Mesendoderm (in vitro differentiated cells): ENCODE results near the gene ACKR1. TPM values are rescaled to one million over a fixed set of nuclear protein-coding genes. Genes with fewer than 3 reads are reported as not detected.

Source experiments
- DNase-seq: peaks from one replicate; pipeline ENCODE4 v3.0.0; 2013
- H2AK5ac ChIP-seq: 2 replicates; pipeline ENCODE4 v1.6.1; 2013; ENCODE audit warnings: low read length, inconsistent platforms
- H2BK120ac ChIP-seq: 2 replicates; pipeline ENCODE4 v1.6.1; 2013; ENCODE audit warnings: low read depth, mild to moderate bottlenecking, low read length, moderate library complexity, mixed read lengths
- H2BK15ac ChIP-seq: replicated peaks from 2 replicates; pipeline ENCODE4 v1.6.1; 2013; ENCODE audit warnings: low read depth, mild to moderate bottlenecking, moderate library complexity
- H2BK5ac ChIP-seq: 2 replicates; pipeline ENCODE4 v1.6.1; 2013; ENCODE audit warnings: low read length, inconsistent platforms
- H3K18ac ChIP-seq: 2 replicates; pipeline ENCODE4 v1.6.1; 2013; ENCODE audit warnings: mild to moderate bottlenecking, low read length, mixed read lengths
- H3K23ac ChIP-seq: one replicate; pipeline ENCODE4 v1.6.1; 2013; ENCODE audit warnings: low read length
- H3K27ac ChIP-seq: 2 replicates; pipeline ENCODE4 v1.5.1; 2013; ENCODE audit warnings: low read depth, mild to moderate bottlenecking, inconsistent platforms, low read length, moderate library complexity
- H3K27me3 ChIP-seq: 2 replicates; pipeline ENCODE4 v1.6.1; 2013; ENCODE audit warnings: low read length, control low read depth, mild to moderate bottlenecking, inconsistent platforms; ENCODE audit not compliant: insufficient read depth, poor library complexity
- H3K36me3 ChIP-seq: 2 replicates; pipeline ENCODE4 v1.6.1; 2013; ENCODE audit warnings: low read length, inconsistent platforms; ENCODE audit not compliant: control insufficient read depth, insufficient read depth
- H3K4ac ChIP-seq: one replicate; pipeline ENCODE4 v1.6.1; 2013; ENCODE audit warnings: low read depth, mild to moderate bottlenecking, low read length, moderate library complexity
- H3K4me1 ChIP-seq: 2 replicates; pipeline ENCODE4 v1.6.1; 2013; ENCODE audit warnings: low read depth, low read length, inconsistent platforms; ENCODE audit not compliant: control insufficient read depth
- H3K4me2 ChIP-seq: 2 replicates; pipeline ENCODE4 v1.6.1; 2013; ENCODE audit warnings: low read length
- H3K4me3 ChIP-seq: 2 replicates; pipeline ENCODE4 v1.5.1; 2013; ENCODE audit warnings: mild to moderate bottlenecking, low read length
- H3K56ac ChIP-seq: one replicate; pipeline ENCODE4 v1.6.1; 2013; ENCODE audit warnings: low read length
- H3K79me1 ChIP-seq: 2 replicates; pipeline ENCODE4 v1.6.1; 2013; ENCODE audit warnings: low read length, inconsistent platforms
- H3K79me2 ChIP-seq: 2 replicates; pipeline ENCODE4 v1.6.1; 2013; ENCODE audit warnings: mild to moderate bottlenecking, low read length; ENCODE audit not compliant: control insufficient read depth, insufficient read depth
- H3K9ac ChIP-seq: 2 replicates; pipeline ENCODE4 v1.6.1; 2013; ENCODE audit warnings: low read length, inconsistent platforms
- H4K5ac ChIP-seq: one replicate; pipeline ENCODE4 v1.6.1; 2013; ENCODE audit warnings: low read length
- H4K8ac ChIP-seq: one replicate; pipeline ENCODE4 v1.6.1; 2013; ENCODE audit warnings: low read depth, mild to moderate bottlenecking, control low read depth, low read length, moderate library complexity
- WGBS: extraction: QIAGEN DNeasy Blood & Tissue Kit; methylation state at CpG from one replicate; pipeline ENCODE4 v1.1.7; 2013; ENCODE audit warnings: low lambda C conversion rate, missing lambda C conversion rate; ENCODE audit not compliant: insufficient coverage; ENCODE audit errors: extremely low coverage; 5-methylcytosine and 5-hydroxymethylcytosine counted together
- small RNA-seq: library from polyadenylated mRNA; stranded (forward); fragments of <200 nt; extraction: miRNeasy Mini kit (QIAGEN cat#:217004); gene quantifications from one replicate; pipeline ENCODE3, GENCODE V24; 2013; ENCODE audit not compliant: insufficient read depth

Gene ACKR1

GRCh38 chr1:159239551-159240220 lies 35.0 kb downstream of the ACKR1 start:
- no peak overlapping the region for H3K4me2 ChIP-seq
- no peaks in the 10 kb centered on the region for H3K27me3 ChIP-seq
- no peak overlapping the region for H3K27ac ChIP-seq
- H2AK5ac ChIP-seq: no peak overlapping the region
- H3K4ac ChIP-seq: no peak overlapping the region
- H3K4me1 ChIP-seq: peaks cover 2% of the 10 kb centered on the region
- no peak overlapping the region for H2BK5ac ChIP-seq
- no peak overlapping the region for H3K9ac ChIP-seq
- no peak overlapping the region for H3K23ac ChIP-seq
- no peak overlapping the region for H2BK15ac ChIP-seq
- H2BK120ac ChIP-seq: no peak overlapping the region
- no CpG with 5 or more reads among the region's 4 CpGs for WGBS
- H3K79me1 ChIP-seq: no peaks in the 10 kb centered on the region
- no peak overlapping the region for H3K4me3 ChIP-seq
- no peaks in the 10 kb centered on the region for H3K36me3 ChIP-seq
- H4K8ac ChIP-seq: no peak overlapping the region
- peak; percentile 23 for DNase-seq
- no peak overlapping the region for H4K5ac ChIP-seq
- no peaks in the 10 kb centered on the region for H3K79me2 ChIP-seq
- peak overlapping the region; percentile 34 for H3K18ac ChIP-seq
- no peak overlapping the region for H3K56ac ChIP-seq

DNA sequence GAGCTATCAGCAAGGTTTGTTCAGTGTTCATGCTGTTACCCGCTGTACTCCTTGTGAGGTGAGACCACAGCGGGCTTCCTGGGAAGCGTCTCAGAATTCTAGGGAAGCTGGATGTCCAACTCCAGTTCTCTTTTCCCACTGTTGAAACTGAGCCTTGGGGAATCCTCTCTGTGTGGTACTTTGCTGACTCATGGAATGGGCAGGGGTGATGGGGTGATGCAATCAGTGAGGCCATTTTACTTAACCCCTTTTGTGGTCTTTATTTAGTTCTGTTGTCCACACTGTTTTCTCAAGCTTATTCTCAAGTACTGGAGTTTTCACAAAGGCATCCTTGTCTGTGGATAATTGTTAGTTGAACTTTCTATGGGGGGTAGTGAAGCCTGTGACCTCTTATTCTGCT lies 42.6 kb downstream of the ACKR1 start:
- Histone ChIP-seq H3K79me2 (no peaks in the 10 kb centered on the region), H3K4me1 (no peaks in the 10 kb centered on the region), H4K8ac (no peak overlapping the region), H3K36me3 (no peaks in the 10 kb centered on the region), H3K56ac (no peak overlapping the region), H3K18ac (no peak overlapping the region), H3K9ac (no peak overlapping the region), H2AK5ac (no peak overlapping the region), H3K23ac (no peak overlapping the region), H3K4me3 (no peak overlapping the region), H3K4ac (no peak overlapping the region), H4K5ac (no peak overlapping the region), H3K27me3 (no peaks in the 10 kb centered on the region), H2BK120ac (no peak overlapping the region), H3K79me1 (no peaks in the 10 kb centered on the region), H2BK15ac (no peak overlapping the region), H3K27ac (no peak overlapping the region), H3K4me2 (no peak overlapping the region), H2BK5ac (no peak overlapping the region)
- no CpG with 5 or more reads among the region's 3 CpGs for WGBS
- no peak for DNase-seq

DNA sequence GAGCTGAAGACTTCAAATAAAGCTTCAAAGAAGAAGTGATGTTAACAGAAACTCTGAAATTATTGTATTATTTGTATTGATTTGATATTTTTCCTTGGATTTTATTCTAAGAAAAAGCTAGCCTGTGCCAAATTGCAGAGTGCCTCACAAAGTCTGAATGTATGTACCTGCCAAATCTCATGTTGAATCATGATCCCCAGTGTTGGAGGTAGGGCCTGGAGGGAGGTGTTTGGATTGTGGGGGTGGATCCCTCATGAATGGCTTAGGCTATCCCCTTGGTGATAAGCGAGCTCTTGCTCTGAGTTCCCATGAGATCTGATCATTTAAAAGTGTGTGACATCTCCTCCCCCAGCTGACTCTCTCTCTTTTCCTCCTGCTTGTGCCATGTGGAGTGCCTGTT lies 43.6 kb downstream of the ACKR1 start:
- Histone ChIP-seq H3K4me3 (no peak overlapping the region), H2AK5ac (no peak overlapping the region), H2BK120ac (no peak overlapping the region), H3K9ac (no peak overlapping the region), H2BK15ac (no peak overlapping the region), H4K5ac (no peak overlapping the region), H3K27me3 (no peaks in the 10 kb centered on the region), H3K79me2 (no peaks in the 10 kb centered on the region), H3K4ac (no peak overlapping the region), H3K23ac (no peak overlapping the region), H3K56ac (no peak overlapping the region), H4K8ac (no peak overlapping the region), H3K18ac (no peak overlapping the region), H2BK5ac (no peak overlapping the region), H3K27ac (no peak overlapping the region), H3K36me3 (no peaks in the 10 kb centered on the region), H3K79me1 (no peaks in the 10 kb centered on the region), H3K4me1 (no peaks in the 10 kb centered on the region), H3K4me2 (no peak overlapping the region)
- no peak for DNase-seq
- no CpG with 5 or more reads among the region's 1 CpG for WGBS

DNA sequence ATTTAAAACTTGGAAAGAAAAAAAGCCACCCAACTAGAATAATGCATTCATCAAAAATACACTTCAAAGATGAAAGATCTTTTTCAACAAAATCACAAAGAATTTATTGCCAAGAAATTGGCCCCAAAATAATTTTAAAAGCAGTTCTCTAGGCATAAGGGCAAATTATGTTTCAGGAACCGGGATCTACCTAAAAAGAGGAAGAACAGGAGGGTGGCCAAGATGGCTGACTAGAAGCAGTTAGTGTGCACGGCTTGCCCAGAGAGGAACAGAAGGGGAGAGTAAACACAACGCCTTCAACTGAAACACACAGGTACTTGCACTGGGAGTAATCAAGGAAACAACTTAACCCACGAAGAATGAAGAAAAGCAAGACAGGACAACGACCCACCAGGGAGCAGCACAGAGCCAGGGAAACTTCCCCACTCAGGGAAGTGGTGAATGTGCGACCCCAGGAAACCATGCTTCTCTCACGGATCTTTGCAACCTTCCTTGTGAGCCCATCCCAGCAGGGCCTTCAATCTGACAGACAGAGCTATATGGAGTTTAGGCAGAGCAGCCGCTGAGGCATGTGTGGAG lies 46.1 kb downstream of the ACKR1 start:
- Histone ChIP-seq H2BK5ac (no peak overlapping the region), H3K4me1 (no peaks in the 10 kb centered on the region), H3K23ac (no peak overlapping the region), H3K36me3 (no peaks in the 10 kb centered on the region), H3K4ac (no peak overlapping the region), H2AK5ac (no peak overlapping the region), H3K79me1 (no peaks in the 10 kb centered on the region), H3K27me3 (no peaks in the 10 kb centered on the region), H3K79me2 (no peaks in the 10 kb centered on the region), H2BK120ac (no peak overlapping the region), H3K27ac (no peak overlapping the region), H3K18ac (no peak overlapping the region), H4K5ac (no peak overlapping the region), H3K4me2 (no peak overlapping the region), H2BK15ac (no peak overlapping the region), H3K4me3 (no peak overlapping the region), H3K9ac (no peak overlapping the region), H3K56ac (no peak overlapping the region), H4K8ac (no peak overlapping the region)
- no CpG with 5 or more reads among the region's 8 CpGs for WGBS
- DNase-seq: peak; percentile 58

Small RNA genes within 50 kb of the gene (small RNA-seq; reads per million reads assigned to genes)
- gene RNA5SP60: not detected
